Prostate gland (tissue), 2 donors: ENCODE results near the gene LYSMD4. TPM values are rescaled to one million over a fixed set of nuclear protein-coding genes. Genes with fewer than 3 reads are reported as not detected.

Source experiments
- DNase-seq: peaks from one replicate; pipeline ENCODE4 v3.0.0-alpha.2; 2019; ENCODE audit warnings: low spot score
- H3K27ac ChIP-seq, 2 donors: fragments of 200-600 bp; sonication (generic); 2 replicates each; pipeline ENCODE4 v1.5.1; 2017 to 2019
- H3K27me3 ChIP-seq: fragments of 200-600 bp; sonication (generic); replicated peaks from 2 replicates; pipeline ENCODE4 v1.5.1; 2019; ENCODE audit not compliant: insufficient read depth
- H3K36me3 ChIP-seq, 2 donors: fragments of 200-600 bp; sonication (generic); 1 replicate in 1 of 2; 2 replicates in 1 of 2; pipeline versions ENCODE4 v1.5.1 to v1.8.1; 2017 to 2019
- H3K4me1 ChIP-seq: fragments of 200-600 bp; sonication (generic); replicated peaks from 2 replicates; pipeline ENCODE4 v1.5.1; 2019
- H3K4me3 ChIP-seq, 2 donors: fragments of 200-600 bp; sonication (generic); 2 replicates each; pipeline ENCODE4 v1.5.1; 2017 to 2019
- H3K9me3 ChIP-seq: fragments of 200-600 bp; sonication (generic); 2 replicates; pipeline ENCODE4 v1.5.1; 2017
- CTCF ChIP-seq, 4 experiments: fragments of 200-600 bp in 2 of 4; fragments of 450-650 bp in 2 of 4; sonication (generic) in 2 of 4; IDR thresholded peaks; 1 replicate in 3 of 4; 2 replicates in 1 of 4; pipeline ENCODE4 v1.5.1; 2016 to 2019; ENCODE audit warnings: antibody characterized with exemption in 4 of 4, mild to moderate bottlenecking in 2 of 4, moderate library complexity in 2 of 4
- POLR2A ChIP-seq: fragments of 450-650 bp; IDR thresholded peaks from one replicate; pipeline ENCODE4 v1.6.1; 2016; ENCODE audit warnings: antibody characterized with exemption, mild to moderate bottlenecking
- POLR2AphosphoS5 ChIP-seq: sonication (generic); formaldehyde crosslinking; IDR thresholded peaks from one replicate; pipeline ENCODE4 v1.6.1; 2017; ENCODE audit warnings: antibody characterized with exemption
- WGBS: methylation state at CpG from one replicate; pipeline ENCODE4 v1.1.5; 2018; 5-methylcytosine and 5-hydroxymethylcytosine counted together
- intact Hi-C: fragments of 100-400 bp; cut with DNase I; formaldehyde crosslinking; loops from one replicate; pipeline ENCODE4 v1.14.2; 2022
- total RNA-seq, 2 donors: library from RNA; depleted of rRNA; stranded (reverse); fragments of >200 nt; gene quantifications; one replicate each; pipeline ENCODE4 v1.1.0, GENCODE V29; 2016

LYSMD4 gene
- total RNA-seq, 2 donors from 2014 or later, result 2.7 to 21.1 TPM

GRCh38 chr15:99692825-99693224, 40.4 kb downstream of the LYSMD4 start:
- Histone ChIP-seq H3K4me3 (no peak overlapping the region), H3K9me3 (no peaks in the 10 kb centered on the region), H3K4me1 (no peaks in the 10 kb centered on the region), H3K27me3 (no peaks in the 10 kb centered on the region), H3K36me3 (no peaks in the 10 kb centered on the region), H3K27ac (no peak overlapping the region)
- intact Hi-C loops, result no loop called here
- DNase-seq, result no peak
- TF ChIP-seq CTCF (IDR thresholded peaks at IDR 0.05) (no peak), POLR2AphosphoS5 (no peak), POLR2A (no peak)
- WGBS, result 90% methylated on average over 3 of the region's 3 CpGs

GRCh38 chr15:99686290-99686689, 46.9 kb downstream of the LYSMD4 start:
- intact Hi-C loops, result no loop called here
- Histone ChIP-seq H3K36me3 (no peaks in the 10 kb centered on the region), H3K9me3 (no peaks in the 10 kb centered on the region), H3K4me1 (no peaks in the 10 kb centered on the region), H3K4me3 (no peak overlapping the region), H3K27me3 (no peaks in the 10 kb centered on the region), H3K27ac (no peak overlapping the region)
- DNase-seq, result no peak
- WGBS, result 97% methylated on average over 1 of the region's 1 CpG
- TF ChIP-seq CTCF (IDR thresholded peaks at IDR 0.05) (no peak), POLR2AphosphoS5 (no peak), POLR2A (no peak)

GRCh38 chr15:99683000-99683670, 50.1 kb downstream of the LYSMD4 start:
- H3K27me3 ChIP-seq, result no peaks in the 10 kb centered on the region
- no peak for DNase-seq
- H3K27ac ChIP-seq, result no peak overlapping the region
- no peak for TF ChIP-seq POLR2A
- TF ChIP-seq CTCF (IDR thresholded peaks at IDR 0.05), result no peak
- TF ChIP-seq POLR2AphosphoS5, result no peak
- H3K4me1 ChIP-seq, result no peaks in the 10 kb centered on the region
- H3K36me3 ChIP-seq, result no peaks in the 10 kb centered on the region
- 92% methylated on average over 9 of the region's 9 CpGs for WGBS
- intact Hi-C loops, result no loop called here
- no peaks in the 10 kb centered on the region for H3K9me3 ChIP-seq
- no peak overlapping the region for H3K4me3 ChIP-seq

- intact Hi-C loops, result no loop called here
- Histone ChIP-seq H3K9me3 (no peaks in the 10 kb centered on the region), H3K27ac (no peak overlapping the region), H3K27me3 (no peaks in the 10 kb centered on the region), H3K36me3 (no peaks in the 10 kb centered on the region), H3K4me3 (no peak overlapping the region), H3K4me1 (no peaks in the 10 kb centered on the region)
- no peak for DNase-seq
- no peak for TF ChIP-seq POLR2A
- no peak for TF ChIP-seq POLR2AphosphoS5
- no peak for TF ChIP-seq CTCF (IDR thresholded peaks at IDR 0.05)
- WGBS, result 44% methylated on average over 1 of the region's 1 CpG
Observed at GRCh38 chr15:99682455-99682854, 50.8 kb downstream of the LYSMD4 start.

- Histone ChIP-seq H3K27ac (no peak overlapping the region), H3K4me3 (no peak overlapping the region), H3K36me3 (no peaks in the 10 kb centered on the region), H3K27me3 (no peaks in the 10 kb centered on the region), H3K9me3 (no peaks in the 10 kb centered on the region), H3K4me1 (no peaks in the 10 kb centered on the region)
- intact Hi-C loops, result no loop called here
- 85% methylated on average over 1 of the region's 1 CpG for WGBS
- no peak for DNase-seq
- TF ChIP-seq CTCF (IDR thresholded peaks at IDR 0.05) (no peak), POLR2AphosphoS5 (no peak), POLR2A (no peak)
Observed at GRCh38 chr15:99681990-99682389, 51.2 kb downstream of the LYSMD4 start.
